IMR-90 (cell line): ENCODE data around the gene COL23A1. TPM values are rescaled to one million over a fixed set of nuclear protein-coding genes. Genes with fewer than 3 reads are reported as not detected.

Experiments
- ATAC-seq: fragments of 200-7000 bp; cut with Tn5 transposase; 2 replicates; pipeline ENCODE4 v1.9.1; 2020; ENCODE audit warnings: low read depth, mild to moderate bottlenecking, moderate library complexity
- BruUV-seq: library from RNA; stranded (reverse); fragments of 400-500 nt; replicated peaks from 2 replicates; lab custom pipeline; 2021; lab: Mats Ljungman, UMichigan
- CTCF ChIA-PET: fragments of 300-600 bp; formaldehyde crosslinking; extraction: SDS; loops from one replicate; lab custom pipeline; 2021; ENCODE audit warnings: antibody characterized with exemption; lab: Yijun Ruan, JAX
- POLR2A ChIA-PET: fragments of 300-600 bp; sonication (Branson Sonifier 250); formaldehyde crosslinking; loops from one replicate; lab custom pipeline; 2022; ENCODE audit warnings: antibody characterized with exemption; ENCODE audit not compliant: unreplicated experiment; lab: Charles Lee
- DNase-seq: peaks from one replicate; pipeline ENCODE4 v3.0.0; 2013
- H2AFZ ChIP-seq: replicated peaks from 2 replicates; pipeline ENCODE3; 2013; ENCODE audit warnings: low read length, mild to moderate bottlenecking; ENCODE audit not compliant: poor library complexity
- H2AK5ac ChIP-seq: 2 replicates; pipeline ENCODE4 v1.6.1; 2013; ENCODE audit warnings: low read depth, low read length, inconsistent platforms
- H2AK9ac ChIP-seq: replicated peaks from 2 replicates; pipeline ENCODE3; 2013; ENCODE audit warnings: mild to moderate bottlenecking, low read depth, low read length, moderate library complexity; ENCODE audit not compliant: poor library complexity
- H2BK120ac ChIP-seq: 2 replicates; pipeline ENCODE4 v1.6.1; 2013; ENCODE audit warnings: low read depth, low read length, inconsistent platforms
- H2BK15ac ChIP-seq: 3 replicates; pipeline ENCODE4 v1.6.1; 2013; ENCODE audit warnings: low read depth, low read length, inconsistent platforms
- H2BK20ac ChIP-seq: 2 replicates; pipeline ENCODE4 v1.6.1; 2013; ENCODE audit warnings: low read depth, mild to moderate bottlenecking, inconsistent platforms, low read length, moderate library complexity
- H2BK5ac ChIP-seq: 2 replicates; pipeline ENCODE4 v1.6.1; 2013; ENCODE audit warnings: mild to moderate bottlenecking, low read depth, low read length, inconsistent platforms; ENCODE audit not compliant: poor library complexity, severe bottlenecking
- H3K14ac ChIP-seq: replicated peaks from 2 replicates; pipeline ENCODE4 v1.6.1; 2013; ENCODE audit warnings: low read depth, low read length, inconsistent platforms
- H3K18ac ChIP-seq: 2 replicates; pipeline ENCODE4 v1.6.1; 2013; ENCODE audit warnings: low read depth, low read length, control low read depth
- H3K23ac ChIP-seq: 2 replicates; pipeline ENCODE4 v1.6.1; 2013; ENCODE audit warnings: low read depth, low read length, inconsistent platforms
- H3K27ac ChIP-seq: 2 replicates; pipeline ENCODE4 v1.5.1; 2013; ENCODE audit warnings: mild to moderate bottlenecking, control low read depth, low read length; ENCODE audit not compliant: insufficient read depth
- H3K27me3 ChIP-seq: 2 replicates; pipeline ENCODE4 v1.6.1; 2013; ENCODE audit warnings: low read length; ENCODE audit not compliant: control insufficient read depth, insufficient read depth
- H3K36me3 ChIP-seq: 2 replicates; pipeline ENCODE4 v1.6.1; 2013; ENCODE audit warnings: low read length, mixed read lengths; ENCODE audit not compliant: control insufficient read depth, insufficient read depth
- H3K4ac ChIP-seq: 2 replicates; pipeline ENCODE4 v1.6.1; 2013; ENCODE audit warnings: low read depth, low read length, inconsistent platforms
- H3K4me1 ChIP-seq: 2 replicates; pipeline ENCODE4 v1.6.1; 2013; ENCODE audit warnings: low read length, mixed read lengths; ENCODE audit not compliant: control insufficient read depth, insufficient read depth
- H3K4me2 ChIP-seq: 2 replicates; pipeline ENCODE4 v1.6.1; 2013; ENCODE audit warnings: low read depth, mild to moderate bottlenecking, control low read depth, low read length, moderate library complexity
- H3K4me3 ChIP-seq: 2 replicates; pipeline ENCODE4 v1.5.1; 2013; ENCODE audit warnings: low read depth, mild to moderate bottlenecking, control low read depth, low read length, moderate library complexity; ENCODE audit not compliant: insufficient read depth
- H3K56ac ChIP-seq: 2 replicates; pipeline ENCODE4 v1.6.1; 2013; ENCODE audit warnings: low read length, inconsistent platforms; ENCODE audit not compliant: insufficient read depth; ENCODE audit errors: extremely low read depth
- H3K79me1 ChIP-seq, 2 experiments: 2 replicates each; pipeline ENCODE4 v1.6.1; 2013; ENCODE audit warnings: low read length in 2 of 2, inconsistent platforms in 1 of 2, low read depth in 1 of 2
- H3K9ac ChIP-seq: 2 replicates; pipeline ENCODE4 v1.6.1; 2013; ENCODE audit warnings: low read depth, low read length, control low read depth
- H3K9me1 ChIP-seq: 2 replicates; pipeline ENCODE4 v1.6.1; 2013; ENCODE audit warnings: low read length, inconsistent platforms; ENCODE audit not compliant: insufficient read depth
- H3K9me3 ChIP-seq: 2 replicates; pipeline ENCODE4 v1.6.1; 2013; ENCODE audit warnings: low read length; ENCODE audit not compliant: control insufficient read depth, insufficient read depth
- H4K20me1 ChIP-seq: 2 replicates; pipeline ENCODE4 v1.6.1; 2013; ENCODE audit warnings: low read length, inconsistent platforms; ENCODE audit not compliant: insufficient read depth
- H4K5ac ChIP-seq: 2 replicates; pipeline ENCODE4 v1.6.1; 2013; ENCODE audit warnings: mild to moderate bottlenecking, low read depth, low read length, control low read depth
- H4K8ac ChIP-seq, 2 experiments: 2 replicates each; pipeline ENCODE4 v1.6.1; 2013; ENCODE audit warnings: low read depth in 2 of 2, low read length in 2 of 2, control low read depth in 1 of 2, inconsistent platforms in 1 of 2
- H4K91ac ChIP-seq: 2 replicates; pipeline ENCODE4 v1.6.1; 2013; ENCODE audit warnings: low read depth, low read length, inconsistent platforms; ENCODE audit not compliant: insufficient read depth
- BHLHE40 ChIP-seq: fragments of 150-350 bp; IDR thresholded peaks from 2 replicates; pipeline ENCODE4 v1.6.1; 2016; ENCODE audit warnings: mild to moderate bottlenecking, low read depth, low read length
- CEBPB ChIP-seq: IDR thresholded peaks from 2 replicates; pipeline ENCODE4 v1.6.1; 2012; ENCODE audit warnings: low read depth, low read length, improper control_type of control experiment
- CHD1 ChIP-seq: IDR thresholded peaks from 2 replicates; pipeline ENCODE4 v1.6.1; 2012; ENCODE audit warnings: low read depth, low read length, improper control_type of control experiment
- CTCF ChIP-seq: conservative IDR thresholded peaks from 2 replicates; pipeline ENCODE4 v1.5.1; 2012; ENCODE audit warnings: mild to moderate bottlenecking, low read depth, low read length, improper control_type of control experiment
- MAFK ChIP-seq: IDR thresholded peaks from 2 replicates; pipeline ENCODE4 v1.6.1; 2012; ENCODE audit warnings: low read depth, low read length, improper control_type of control experiment
- MAZ ChIP-seq: IDR thresholded peaks from 2 replicates; pipeline ENCODE4 v1.6.1; 2012; ENCODE audit warnings: low read depth, mild to moderate bottlenecking, low read length, improper control_type of control experiment, moderate library complexity, borderline replicate concordance
- MXI1 ChIP-seq: IDR thresholded peaks from 2 replicates; pipeline ENCODE4 v1.6.1; 2012; ENCODE audit warnings: low read depth, mild to moderate bottlenecking, low read length, moderate library complexity, borderline replicate concordance
- NFE2L2 ChIP-seq: fragments of 150-350 bp; IDR thresholded peaks from 2 replicates; pipeline ENCODE4 v1.6.1; 2016; ENCODE audit warnings: low read depth, mild to moderate bottlenecking, low read length
- RCOR1 ChIP-seq: IDR thresholded peaks from 2 replicates; pipeline ENCODE4 v1.6.1; 2012; ENCODE audit warnings: mild to moderate bottlenecking, low read length, improper control_type of control experiment; ENCODE audit not compliant: insufficient replicate concordance
- RFX5 ChIP-seq: IDR thresholded peaks from 2 replicates; pipeline ENCODE4 v1.8.0; 2012; ENCODE audit warnings: low read depth, mild to moderate bottlenecking, low read length, moderate library complexity
- SMC3 ChIP-seq: fragments of 150-350 bp; IDR thresholded peaks from 2 replicates; pipeline ENCODE4 v1.6.1; 2016; ENCODE audit warnings: low read depth, mild to moderate bottlenecking, antibody characterized with exemption, low read length, moderate library complexity
- WGBS, 2 experiments: methylation state at CpG; one replicate each; pipeline versions ENCODE4 v1.1.5 to v1.1.7; 2013; ENCODE audit warnings: missing lambda C conversion rate in 2 of 2; ENCODE audit not compliant: insufficient read length in 1 of 2; ENCODE audit errors: extremely low coverage in 2 of 2; 5-methylcytosine and 5-hydroxymethylcytosine counted together
- dilution Hi-C: fragments of 300-500 bp; cut with HindIII; formaldehyde crosslinking; loops from one replicate; pipeline ENCODE4 v1.14.3; 2018; ENCODE audit warnings: low sequenced_read_pairs; ENCODE audit not compliant: unreplicated experiment
- in situ Hi-C: fragments of 300-500 bp; cut with MboI; formaldehyde crosslinking; loops from 3 replicates; pipeline ENCODE4 v1.14.3; 2019; ENCODE audit warnings: low sequenced_read_pairs, inconsistent platforms, mixed read lengths
- intact Hi-C: fragments of 100-400 bp; cut with micrococcal nuclease; formaldehyde crosslinking; loops from 2 replicates; pipeline ENCODE4 v1.10.0; 2022
- polyA plus RNA-seq, 3 experiments: library from polyadenylated mRNA; depleted of rRNA; stranded (reverse); fragments of >200 nt; gene quantifications; 2 replicates each; pipeline ENCODE4 v1.2.3, GENCODE V29; 2012; ENCODE audit warnings: low replicate concordance in 1 of 3
- total RNA-seq: library from RNA; depleted of rRNA; stranded (reverse); fragments of >200 nt; gene quantifications from 2 replicates; pipeline ENCODE4 v1.2.3, GENCODE V29; 2012
- TF ChIP-seq, protein P1 (sequence below): fragments of 150-350 bp; IDR thresholded peaks from 2 replicates; pipeline ENCODE4 v1.6.1; 2016; ENCODE audit warnings: low read depth, mild to moderate bottlenecking, low read length, moderate library complexity, borderline replicate concordance

Gene COL23A1
- total and polyA plus RNA-seq, 2 of the 4 experiments (the other 2 are of a cell fraction), result not detected

- no peaks in the 10 kb centered on the region for H3K9me3 ChIP-seq
- TF ChIP-seq NFE2L2 (no peak), MAZ (no peak), CEBPB (0 out of 2 replicates have a peak, but pooled peaks have one; percentile 30), MXI1 (0 out of 2 replicates have a peak, but pooled peaks have one; percentile 14), BHLHE40 (no peak), RFX5 (no peak), SMC3 (no peak), RCOR1 (no peak), MAFK (no peak), CTCF (no peak), CHD1 (no peak)
- TF ChIP-seq, protein P1, sequence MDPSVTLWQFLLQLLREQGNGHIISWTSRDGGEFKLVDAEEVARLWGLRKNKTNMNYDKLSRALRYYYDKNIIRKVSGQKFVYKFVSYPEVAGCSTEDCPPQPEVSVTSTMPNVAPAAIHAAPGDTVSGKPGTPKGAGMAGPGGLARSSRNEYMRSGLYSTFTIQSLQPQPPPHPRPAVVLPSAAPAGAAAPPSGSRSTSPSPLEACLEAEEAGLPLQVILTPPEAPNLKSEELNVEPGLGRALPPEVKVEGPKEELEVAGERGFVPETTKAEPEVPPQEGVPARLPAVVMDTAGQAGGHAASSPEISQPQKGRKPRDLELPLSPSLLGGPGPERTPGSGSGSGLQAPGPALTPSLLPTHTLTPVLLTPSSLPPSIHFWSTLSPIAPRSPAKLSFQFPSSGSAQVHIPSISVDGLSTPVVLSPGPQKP, result no peak
These were observed 35.7 kb upstream of the COL23A1 start for GRCh38 chr5:178625679-178626483.

More at GRCh38 chr5:178625679-178626483, 35.7 kb upstream of the COL23A1 start:
- 0% methylated on average over 9 of the region's 23 CpGs; no CpG with 5 or more reads in 1 of the 2 experiments for WGBS, 2 experiments
- H4K20me1 ChIP-seq, result peaks cover 25% of the 10 kb centered on the region
- H3K56ac ChIP-seq, result peak overlapping the region; percentile 59
- no peaks in the 10 kb centered on the region; the same call in 1 of the 2 replicates for H3K9me1 ChIP-seq
- no peak overlapping the region for H2BK20ac ChIP-seq
- peak overlapping the region; percentile 35 for H3K14ac ChIP-seq
- peak overlapping the region; percentile 78 for H3K4ac ChIP-seq
- H3K4me3 ChIP-seq, result peak overlapping the region; percentile 92
- H4K5ac ChIP-seq, result no peak overlapping the region
- H3K4me1 ChIP-seq, result peaks cover 2% of the 10 kb centered on the region; the same call in 1 of the 2 replicates
- dilution Hi-C loops, result no loop called here
- peak overlapping the region; percentile 99 for H3K9ac ChIP-seq
- peak overlapping the region; percentile 61 for H2BK5ac ChIP-seq
- peak overlapping the region; percentile 95 for H2AK9ac ChIP-seq
- H3K18ac ChIP-seq, result peak overlapping the region; percentile 37; the same call in 1 of the 2 replicates
- peak overlapping the region; percentile 57 for H3K23ac ChIP-seq
- H2AK5ac ChIP-seq, result no peak overlapping the region
- peak overlapping the region; percentile 97 for H2AFZ ChIP-seq
- peaks cover 5% of the 10 kb centered on the region for H3K36me3 ChIP-seq
- peak overlapping the region; percentile 89 for H3K4me2 ChIP-seq
- CTCF ChIA-PET, result interaction anchor here (0.6 kb wide), 1 partner anchor 76 kb away, joined by 3 read pairs; no protein-coding TSS in a partner anchor
- no peak overlapping the region for H4K8ac ChIP-seq
- BruUV-seq, result no TSS peak
- peaks cover 0 to 8% of the 10 kb centered on the region in 2 experiments; a peak in 2 of 4 replicates for H3K79me1 ChIP-seq
- no peaks in the 10 kb centered on the region for H3K27me3 ChIP-seq
- in situ Hi-C loops, result no loop called here
- no peak overlapping the region for H2BK15ac ChIP-seq
- ATAC-seq (peak; percentile 14), DNase-seq (no peak)
- no peak overlapping the region for H2BK120ac ChIP-seq
- POLR2A ChIA-PET, result no interaction called here
- peak overlapping the region; percentile 98 for H3K27ac ChIP-seq
- intact Hi-C loops, result loop anchor here (2.0 to 10.0 kb wide), 6 partner anchors 23 to 929 kb away; partner anchors contain the start of genes PHYKPL, RUFY1, ZNF354A and ZNF354B
- H4K91ac ChIP-seq, result no peak overlapping the region; the same call in 1 of the 2 replicates
